GM12801 (cell line): ENCODE results near the gene PTPRN2.

Experiments
- TF ChIP-seq, protein P1 (sequence below): IDR thresholded peaks from one replicate; pipeline ENCODE4 v1.5.1; 2011; ENCODE audit warnings: control low read depth; ENCODE audit not compliant: insufficient read length; ENCODE audit errors: extremely low read depth

PTPRN2 gene

DNA sequence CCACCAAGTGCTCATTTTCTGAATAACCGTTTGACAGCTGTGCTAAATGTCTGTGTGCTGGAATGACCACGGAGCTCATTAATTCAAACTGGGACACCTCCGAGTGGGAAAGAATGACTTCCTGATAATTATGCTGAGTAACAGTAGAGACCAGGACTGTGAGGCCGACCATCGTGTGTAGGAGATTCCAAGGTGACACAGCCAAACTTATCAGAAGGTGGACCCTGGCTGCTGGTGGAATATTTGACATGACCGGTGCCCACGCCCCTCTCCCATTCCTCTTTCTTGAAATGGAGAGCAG, 400.0 kb downstream of the PTPRN2 start:
- TF ChIP-seq, protein P1, sequence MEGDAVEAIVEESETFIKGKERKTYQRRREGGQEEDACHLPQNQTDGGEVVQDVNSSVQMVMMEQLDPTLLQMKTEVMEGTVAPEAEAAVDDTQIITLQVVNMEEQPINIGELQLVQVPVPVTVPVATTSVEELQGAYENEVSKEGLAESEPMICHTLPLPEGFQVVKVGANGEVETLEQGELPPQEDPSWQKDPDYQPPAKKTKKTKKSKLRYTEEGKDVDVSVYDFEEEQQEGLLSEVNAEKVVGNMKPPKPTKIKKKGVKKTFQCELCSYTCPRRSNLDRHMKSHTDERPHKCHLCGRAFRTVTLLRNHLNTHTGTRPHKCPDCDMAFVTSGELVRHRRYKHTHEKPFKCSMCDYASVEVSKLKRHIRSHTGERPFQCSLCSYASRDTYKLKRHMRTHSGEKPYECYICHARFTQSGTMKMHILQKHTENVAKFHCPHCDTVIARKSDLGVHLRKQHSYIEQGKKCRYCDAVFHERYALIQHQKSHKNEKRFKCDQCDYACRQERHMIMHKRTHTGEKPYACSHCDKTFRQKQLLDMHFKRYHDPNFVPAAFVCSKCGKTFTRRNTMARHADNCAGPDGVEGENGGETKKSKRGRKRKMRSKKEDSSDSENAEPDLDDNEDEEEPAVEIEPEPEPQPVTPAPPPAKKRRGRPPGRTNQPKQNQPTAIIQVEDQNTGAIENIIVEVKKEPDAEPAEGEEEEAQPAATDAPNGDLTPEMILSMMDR: no peak

DNA sequence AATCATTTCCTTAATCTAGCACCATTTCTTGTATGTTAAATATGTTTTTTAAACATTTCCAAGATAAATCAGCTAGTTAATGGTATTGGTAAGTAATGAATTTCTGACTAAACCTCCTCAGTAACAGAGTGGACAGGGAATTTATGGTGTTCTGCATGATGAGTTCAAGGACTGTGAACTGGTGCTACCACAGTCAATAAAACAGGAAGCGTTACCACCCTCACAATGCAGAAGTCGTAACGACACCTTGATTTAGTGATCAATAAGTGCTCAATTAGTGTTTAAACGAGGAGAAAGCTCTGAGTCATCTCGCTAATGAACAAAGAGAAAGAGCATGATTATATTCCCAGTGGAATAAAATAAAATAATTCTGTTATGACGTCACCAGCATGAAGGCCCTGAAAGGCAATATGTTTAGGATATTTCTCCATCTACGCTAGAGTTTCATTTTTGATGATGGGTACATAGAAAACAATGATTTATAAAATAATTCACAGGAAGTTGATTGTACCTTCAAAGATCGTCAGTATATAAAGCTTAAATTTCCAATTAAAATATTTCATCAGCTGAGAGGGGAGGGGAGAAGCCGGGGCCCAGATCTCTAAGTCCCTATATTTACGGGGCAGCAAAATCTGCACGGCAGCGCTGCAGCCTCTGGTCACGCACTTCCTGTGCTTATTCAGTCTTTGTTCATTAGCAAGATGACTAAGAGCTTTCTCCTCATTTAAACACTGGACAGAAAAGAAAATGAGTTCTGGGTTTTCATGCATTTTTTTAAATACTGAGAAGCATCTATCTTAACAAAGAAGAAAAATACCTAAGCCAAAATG, 400.5 kb downstream of the PTPRN2 start:
- TF ChIP-seq, protein P1: no peak

DNA sequence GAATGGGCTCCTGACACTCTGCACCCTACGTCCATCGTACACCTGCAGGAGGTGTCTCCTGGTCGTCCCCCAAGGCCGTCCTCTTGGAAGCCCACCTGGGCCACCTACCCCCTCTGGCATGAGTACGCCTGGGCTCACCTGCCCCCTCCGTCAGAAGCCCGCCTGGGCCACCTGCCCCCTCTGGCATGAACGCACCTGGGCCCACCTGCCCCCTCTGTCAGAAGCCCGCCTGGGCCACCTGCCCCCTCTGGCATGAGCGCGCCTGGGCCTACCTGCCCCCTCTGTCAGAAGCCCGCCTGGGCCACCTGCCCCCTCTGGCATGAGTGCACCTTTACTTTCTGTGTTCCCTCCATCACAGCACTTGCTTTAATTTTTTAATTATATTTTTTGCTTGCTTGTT, 401.2 kb downstream of the PTPRN2 start:
- TF ChIP-seq, protein P1: no peak

DNA sequence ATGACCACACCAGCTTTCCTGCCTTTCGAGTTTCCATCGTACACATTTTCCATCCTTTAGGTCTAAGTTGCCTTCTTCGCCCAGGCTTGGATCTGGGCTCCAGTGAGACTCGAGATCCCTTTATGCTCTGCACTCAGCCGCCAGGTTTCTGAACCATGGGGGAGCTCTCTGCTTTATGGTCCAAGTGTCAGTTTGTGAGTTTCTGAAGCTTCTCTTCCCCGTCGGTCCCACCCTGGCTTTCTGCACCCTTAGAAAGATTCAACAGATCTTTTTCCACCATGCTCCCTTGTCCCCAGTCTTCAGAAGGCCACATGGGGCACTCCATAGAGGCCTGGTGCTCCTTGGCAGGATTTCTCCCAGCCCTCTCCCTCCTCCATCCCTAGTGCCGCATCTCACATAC, 402.0 kb downstream of the PTPRN2 start:
- TF ChIP-seq, protein P1: no peak

DNA sequence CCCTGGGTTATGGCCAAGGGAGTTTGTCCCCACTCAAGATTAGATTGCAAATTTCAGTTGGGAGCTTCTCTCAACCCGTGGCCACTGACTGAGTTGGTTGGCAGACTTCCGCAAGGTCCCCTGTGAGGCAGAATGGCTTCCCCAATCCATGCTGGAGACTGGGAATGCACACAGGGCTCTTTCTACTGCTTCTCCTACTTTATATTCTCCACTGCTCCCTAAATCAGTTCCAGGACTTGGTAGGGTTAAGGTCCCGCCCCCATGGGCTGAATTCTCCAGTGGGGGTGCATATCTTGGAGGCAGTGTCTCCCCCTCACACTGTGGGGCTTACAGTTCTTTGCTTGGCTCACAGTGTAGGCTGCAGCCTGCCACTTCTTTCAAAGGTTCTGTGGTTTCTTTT, 404.2 kb downstream of the PTPRN2 start:
- TF ChIP-seq, protein P1: no peak

DNA sequence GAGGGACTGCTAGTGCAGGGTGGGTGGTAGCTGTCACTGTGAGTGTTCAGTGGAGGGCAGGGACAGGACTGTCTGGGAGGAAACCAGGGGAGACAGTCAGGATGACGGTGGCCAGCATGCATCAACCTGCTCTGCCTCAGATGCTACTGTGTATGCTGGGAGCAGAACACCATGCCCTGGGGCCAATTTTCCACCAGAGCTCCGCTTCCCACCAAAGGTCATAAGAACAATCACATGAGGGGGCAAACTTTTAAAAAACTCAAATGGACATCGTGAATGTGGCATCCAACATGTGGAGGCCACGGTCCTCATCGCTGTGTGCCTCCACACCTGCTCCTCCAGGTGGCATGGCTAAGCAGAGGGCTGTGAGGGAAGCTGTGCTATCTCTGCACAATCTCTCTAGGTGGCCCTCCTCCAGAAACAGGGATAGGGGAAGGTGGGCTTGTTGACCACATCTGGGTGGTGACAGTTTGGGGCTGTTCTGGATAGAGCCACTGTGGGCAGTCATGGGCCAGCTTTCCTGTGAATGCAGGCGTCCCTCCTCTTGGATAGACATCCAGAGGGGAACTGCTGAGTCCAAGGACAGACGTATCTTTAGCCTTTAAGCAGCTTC, 411.0 kb downstream of the PTPRN2 start:
- TF ChIP-seq, protein P1: no peak

DNA sequence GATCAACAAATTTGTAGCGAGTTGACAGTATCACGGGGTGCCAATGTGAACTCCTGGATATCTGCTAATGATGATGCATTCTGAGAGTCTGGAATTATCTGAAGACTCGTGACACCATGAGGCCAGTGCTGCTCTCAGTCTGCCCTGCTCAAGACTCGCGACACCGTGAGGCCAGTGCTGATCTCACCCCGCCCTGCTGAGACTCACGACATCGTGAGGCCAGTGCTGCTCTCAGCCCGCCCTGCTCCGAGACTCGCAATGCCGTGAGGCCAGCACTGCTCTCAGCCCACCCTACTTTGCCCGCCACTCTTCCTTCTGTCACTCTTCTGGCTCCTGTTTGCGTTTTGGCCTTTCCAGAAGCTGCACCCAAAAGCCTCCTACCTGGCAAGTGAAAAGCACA, 411.8 kb downstream of the PTPRN2 start:
- TF ChIP-seq, protein P1: no peak
